Activated CD4-positive, alpha-beta T cell treated with anti-CD3 and anti-CD28 coated beads, Interleukin-2, amount 10 ng/mL, durations not matched to agents 7 days and 5 days (primary cell): ENCODE measurements around the gene CACNG4. TPM values are rescaled to one million over a fixed set of nuclear protein-coding genes. Genes with fewer than 3 reads are reported as not detected.

Experiments
- CTCF ChIA-PET: fragments of 350-600 bp; sonication (Branson Sonifier 250); formaldehyde crosslinking; loops from one replicate; lab custom pipeline; 2021; ENCODE audit warnings: antibody characterized with exemption; lab: Charles Lee
- POLR2A ChIA-PET: fragments of 350-600 bp; sonication (Branson Sonifier 250); formaldehyde crosslinking; loops from one replicate; lab custom pipeline; 2021; ENCODE audit warnings: antibody characterized with exemption; lab: Charles Lee
- DNase-seq: peaks from one replicate; pipeline ENCODE4 v3.0.0-alpha.2; 2020
- H3K27ac Mint-ChIP-seq: one replicate; pipeline ENCODE4 v1.8.0; 2021; ENCODE audit warnings: mild to moderate bottlenecking, moderate library complexity, mixed read lengths
- H3K27me3 Mint-ChIP-seq: one replicate; pipeline ENCODE4 v1.8.0; 2021; ENCODE audit warnings: mixed read lengths
- H3K36me3 Mint-ChIP-seq: one replicate; pipeline ENCODE4 v1.8.0; 2021; ENCODE audit warnings: low read depth, mixed read lengths
- H3K4me1 Mint-ChIP-seq: one replicate; pipeline ENCODE4 v1.8.0; 2021; ENCODE audit warnings: mixed read lengths
- H3K4me3 Mint-ChIP-seq: one replicate; pipeline ENCODE4 v1.8.0; 2021; ENCODE audit warnings: mild to moderate bottlenecking, moderate library complexity, mixed read lengths
- H3K9me3 Mint-ChIP-seq: one replicate; pipeline ENCODE4 v1.8.0; 2021; ENCODE audit warnings: mixed read lengths
- total RNA-seq, 2 experiments: library from RNA; stranded (reverse); gene quantifications; one replicate each; pipeline ENCODE4 v1.2.3, GENCODE V29; 2021

CACNG4 gene
- total RNA-seq, 2 experiments from 2014 or later: not detected

DNA sequence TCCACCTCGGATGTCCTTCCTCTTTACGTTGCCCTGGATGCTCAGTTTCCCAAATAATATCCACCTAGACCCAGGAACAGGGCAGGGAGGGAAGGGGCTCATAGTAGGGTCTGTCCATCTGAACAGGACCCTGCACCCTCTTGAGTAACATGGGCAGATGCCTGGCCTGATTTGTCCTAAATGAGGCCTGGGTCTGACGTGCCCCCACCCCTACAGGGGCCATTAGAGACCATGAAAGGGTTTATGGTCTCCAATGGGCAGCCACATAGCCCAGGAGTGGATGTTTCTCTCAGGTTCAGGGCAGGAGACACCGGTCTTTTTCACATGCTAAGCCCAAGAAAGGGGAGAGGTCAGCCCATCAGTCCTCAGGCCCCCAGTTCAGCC, 86.6 kb downstream of the CACNG4 start:
- CTCF ChIA-PET: interaction anchor here (1.4 kb wide), 1 partner anchor 17 kb away, joined by 3 read pairs; no protein-coding TSS in a partner anchor

DNA sequence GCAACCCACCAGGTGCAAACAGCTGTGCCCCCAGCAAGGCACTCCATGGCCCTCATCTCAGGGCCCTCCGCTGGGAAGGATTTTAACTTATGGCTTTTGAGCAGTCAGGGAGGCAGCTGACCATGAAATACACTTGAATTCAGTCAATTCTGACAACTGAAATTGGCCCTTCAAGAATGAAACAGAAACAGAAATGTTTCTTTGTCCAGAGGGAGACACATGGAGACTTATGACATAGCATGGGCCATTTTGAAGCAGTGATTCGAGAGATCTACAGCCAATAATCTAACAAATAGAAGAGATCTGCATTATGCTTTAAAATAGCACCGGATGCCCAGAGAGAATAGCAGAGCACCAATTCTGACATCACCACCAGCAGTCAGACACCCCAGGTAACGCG, 87.3 kb downstream of the CACNG4 start:
- no peaks in the 10 kb centered on the region for H3K4me1 Mint-ChIP-seq
- peaks cover 7% of the 10 kb centered on the region for H3K27me3 Mint-ChIP-seq
- H3K36me3 Mint-ChIP-seq: peaks cover 3% of the 10 kb centered on the region
- no peak overlapping the region for H3K27ac Mint-ChIP-seq
- ChIA-PET CTCF (no interaction called here), POLR2A (no interaction called here)
- H3K4me3 Mint-ChIP-seq: no peak overlapping the region
- H3K9me3 Mint-ChIP-seq: peaks cover 17% of the 10 kb centered on the region
- DNase-seq: no peak

More for the DNA sequence above, 86.6 kb downstream of the CACNG4 start:
- no peak for DNase-seq
- H3K27me3 Mint-ChIP-seq: peaks cover 7% of the 10 kb centered on the region
- H3K36me3 Mint-ChIP-seq: peaks cover 3% of the 10 kb centered on the region
- no peaks in the 10 kb centered on the region for H3K4me1 Mint-ChIP-seq
- H3K9me3 Mint-ChIP-seq: peaks cover 17% of the 10 kb centered on the region
- H3K4me3 Mint-ChIP-seq: no peak overlapping the region
- POLR2A ChIA-PET: no interaction called here
- H3K27ac Mint-ChIP-seq: no peak overlapping the region

DNA sequence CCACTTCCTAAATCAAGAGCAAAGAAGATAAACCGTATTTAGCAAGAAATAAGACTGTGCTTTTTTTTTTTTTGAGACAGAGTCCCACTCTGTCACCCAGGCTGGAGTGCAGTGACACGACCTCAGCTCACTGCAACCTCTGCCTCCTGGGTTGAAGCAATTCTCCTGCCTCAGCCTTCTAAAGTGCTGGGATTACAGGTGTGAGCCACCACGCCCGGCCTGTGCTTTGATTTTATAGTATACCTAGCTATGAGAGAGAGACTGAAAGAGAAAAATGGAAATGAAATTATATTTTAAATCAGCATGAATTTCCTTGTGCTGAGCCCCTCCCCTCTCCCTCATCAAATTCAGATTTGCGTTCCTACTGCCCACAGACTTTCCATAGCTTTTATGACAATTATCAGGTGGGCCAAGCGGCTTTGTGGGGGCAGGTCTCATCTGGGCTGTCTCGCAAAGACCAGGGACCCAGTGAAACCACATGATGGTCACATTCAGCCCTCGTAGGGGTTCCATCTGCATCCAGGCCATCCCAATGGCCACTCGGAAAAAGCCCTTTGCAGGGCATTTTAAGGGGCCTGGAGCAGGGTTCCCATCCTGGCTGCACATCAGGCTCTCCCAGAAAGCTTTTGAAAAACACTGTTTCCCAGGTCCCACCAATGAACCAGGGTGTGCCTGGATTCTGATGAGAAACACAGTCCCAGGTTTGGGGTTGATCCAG, 88.4 kb downstream of the CACNG4 start:
- ChIA-PET POLR2A (no interaction called here), CTCF (no interaction called here)
- Mint-ChIP-seq H3K27ac (no peak overlapping the region), H3K36me3 (peaks cover 3% of the 10 kb centered on the region), H3K9me3 (peaks cover 10% of the 10 kb centered on the region), H3K4me3 (no peak overlapping the region), H3K27me3 (peaks cover 7% of the 10 kb centered on the region), H3K4me1 (no peaks in the 10 kb centered on the region)
- no peak for DNase-seq

DNA sequence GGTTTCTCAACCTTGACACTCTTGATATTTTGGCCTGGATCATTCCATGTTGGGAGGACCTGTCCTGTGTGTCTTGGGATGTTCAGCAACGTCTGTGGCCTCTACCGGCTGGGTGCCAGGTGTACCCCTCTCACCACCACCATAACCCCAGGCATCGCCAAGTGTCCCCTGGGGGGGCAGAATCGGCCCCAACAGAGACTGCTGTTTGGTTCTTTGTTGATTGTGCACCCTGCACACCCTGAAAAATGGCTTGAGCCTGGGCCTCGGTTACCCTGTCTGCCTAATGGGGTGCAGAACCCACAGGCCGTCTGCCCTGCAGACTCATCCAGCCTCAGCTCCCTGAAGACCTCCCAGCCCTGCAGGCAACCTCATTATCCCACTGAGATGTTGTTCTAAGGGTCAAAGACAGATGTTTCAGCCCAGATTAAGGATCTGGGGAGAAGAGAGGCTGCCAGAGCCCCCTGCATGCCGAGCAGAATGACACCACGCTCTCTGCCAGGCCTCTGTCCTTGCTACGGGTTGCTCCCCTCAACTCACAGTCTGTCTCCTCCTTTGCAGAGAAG, 89.0 kb downstream of the CACNG4 start:
- ChIA-PET CTCF (interaction anchor here (0.6 kb wide), 1 partner anchor 131 kb away, joined by 4 read pairs; no protein-coding TSS in a partner anchor), POLR2A (no interaction called here)
- peaks cover 5% of the 10 kb centered on the region for H3K27me3 Mint-ChIP-seq
- no peak for DNase-seq
- peaks cover 3% of the 10 kb centered on the region for H3K36me3 Mint-ChIP-seq
- no peak overlapping the region for H3K27ac Mint-ChIP-seq
- H3K9me3 Mint-ChIP-seq: peaks cover 8% of the 10 kb centered on the region
- no peak overlapping the region for H3K4me3 Mint-ChIP-seq
- H3K4me1 Mint-ChIP-seq: no peaks in the 10 kb centered on the region

DNA sequence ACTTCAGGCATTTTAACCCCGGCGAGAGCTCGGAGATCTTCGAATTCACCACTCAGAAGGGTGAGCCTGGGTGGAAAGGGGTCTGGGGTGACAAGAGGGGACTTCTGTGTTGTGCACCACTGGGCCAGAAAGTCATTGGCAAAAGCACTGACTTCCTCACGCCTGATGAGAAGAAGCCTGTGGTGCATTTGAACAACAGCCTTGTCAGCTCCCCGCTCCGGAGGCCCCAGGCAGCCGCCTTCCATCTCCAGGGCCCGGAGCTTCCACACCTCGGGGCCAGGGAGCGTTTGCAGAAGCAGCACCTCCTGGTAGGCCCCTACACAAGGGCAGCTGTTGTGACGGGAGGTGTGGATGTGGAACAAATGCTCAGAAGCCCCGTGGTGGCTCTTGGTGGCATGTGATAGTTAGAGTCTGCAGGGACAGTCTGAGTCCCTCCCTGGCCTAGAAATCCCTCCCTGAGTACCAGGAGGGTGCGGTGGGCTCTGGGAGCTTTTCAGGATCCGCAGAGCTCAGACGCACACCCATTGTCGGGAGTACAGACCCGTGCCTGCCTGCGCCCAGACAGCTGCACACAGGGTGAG, 89.6 kb downstream of the CACNG4 start:
- ChIA-PET POLR2A (no interaction called here), CTCF (interaction anchor here (0.6 kb wide), 1 partner anchor 130 kb away, joined by 4 read pairs; no protein-coding TSS in a partner anchor)
- Mint-ChIP-seq H3K9me3 (peaks cover 2% of the 10 kb centered on the region), H3K4me3 (no peak overlapping the region), H3K4me1 (no peaks in the 10 kb centered on the region), H3K36me3 (no peaks in the 10 kb centered on the region), H3K27ac (no peak overlapping the region), H3K27me3 (no peaks in the 10 kb centered on the region)
- DNase-seq: no peak

DNA sequence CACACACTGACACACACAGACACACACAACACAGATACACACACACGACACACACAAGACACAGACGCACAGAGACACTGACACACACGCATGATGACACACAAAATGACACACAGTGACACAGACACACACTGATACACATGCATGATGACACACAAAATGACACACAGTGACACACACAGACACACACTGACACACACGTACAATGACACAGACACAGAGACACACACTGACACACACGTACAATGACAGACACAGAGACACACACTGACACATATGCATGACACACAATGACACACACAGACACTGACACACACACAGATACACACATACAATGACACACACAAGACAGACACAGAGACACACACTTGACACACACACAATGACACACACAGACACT, 90.1 kb downstream of the CACNG4 start:
- H3K36me3 Mint-ChIP-seq: no peaks in the 10 kb centered on the region
- POLR2A ChIA-PET: no interaction called here
- no peaks in the 10 kb centered on the region for H3K4me1 Mint-ChIP-seq
- no peak for DNase-seq
- CTCF ChIA-PET: no interaction called here
- H3K4me3 Mint-ChIP-seq: no peak overlapping the region
- H3K9me3 Mint-ChIP-seq: no peaks in the 10 kb centered on the region
- no peaks in the 10 kb centered on the region for H3K27me3 Mint-ChIP-seq
- H3K27ac Mint-ChIP-seq: no peak overlapping the region

DNA sequence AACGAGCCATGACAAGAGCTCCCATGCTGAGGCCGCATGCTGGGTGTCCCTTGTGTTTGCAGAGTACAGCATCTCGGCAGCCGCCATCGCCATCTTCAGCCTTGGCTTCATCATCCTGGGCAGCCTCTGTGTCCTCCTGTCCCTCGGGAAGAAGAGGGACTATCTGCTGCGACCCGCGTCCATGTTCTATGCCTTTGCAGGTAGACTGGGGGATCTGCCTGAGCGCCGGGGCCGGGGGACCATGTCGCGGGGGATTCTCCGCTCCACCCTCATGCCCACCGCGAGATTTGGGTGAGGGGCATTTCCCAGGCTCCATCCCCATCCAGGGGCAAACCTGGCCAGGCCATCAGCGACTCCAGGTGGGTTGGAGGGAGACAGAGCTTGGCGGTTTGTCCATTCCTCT, 90.5 kb downstream of the CACNG4 start:
- H3K4me1 Mint-ChIP-seq: no peaks in the 10 kb centered on the region
- ChIA-PET POLR2A (no interaction called here), CTCF (no interaction called here)

DNA sequence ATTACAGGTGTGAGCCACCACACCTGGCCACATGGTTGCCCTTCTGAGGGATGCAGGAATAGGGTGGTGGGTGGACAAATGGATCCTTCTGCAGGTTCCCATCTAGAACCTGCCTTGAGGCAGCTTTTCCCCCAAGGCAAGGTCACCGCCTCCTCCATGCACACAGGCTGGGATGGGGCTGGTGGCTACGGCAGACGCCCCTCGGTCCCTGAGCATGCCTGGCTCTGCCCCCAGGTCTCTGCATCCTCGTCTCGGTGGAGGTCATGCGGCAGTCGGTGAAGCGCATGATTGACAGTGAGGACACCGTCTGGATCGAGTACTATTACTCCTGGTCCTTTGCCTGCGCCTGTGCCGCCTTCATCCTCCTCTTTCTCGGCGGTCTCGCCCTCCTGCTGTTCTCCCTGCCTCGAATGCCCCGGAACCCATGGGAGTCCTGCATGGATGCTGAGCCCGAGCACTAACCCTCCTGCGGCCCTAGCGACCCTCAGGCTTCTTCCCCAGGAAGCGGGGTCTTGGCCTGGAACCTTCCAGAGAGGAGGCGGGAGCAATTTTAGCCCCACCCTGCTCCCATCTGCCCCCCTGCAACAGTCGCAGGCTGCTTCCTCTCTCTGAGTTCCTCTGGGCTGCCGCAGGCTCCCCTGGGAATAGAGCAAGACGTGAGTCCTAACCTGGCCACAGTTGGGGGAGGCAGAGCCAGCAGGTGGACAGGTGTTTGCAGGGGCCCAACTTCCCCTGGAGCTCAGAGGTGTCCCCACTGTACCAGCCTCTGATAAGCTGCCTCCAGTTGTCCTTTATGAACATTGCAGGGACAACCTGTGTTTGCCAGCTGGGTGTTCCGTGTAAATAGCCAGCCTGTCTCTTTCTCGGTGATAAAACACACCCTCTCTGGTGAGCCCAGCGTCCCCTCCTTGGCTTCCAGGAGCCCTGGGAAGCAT, 91.6 kb downstream of the CACNG4 start:
- Mint-ChIP-seq H3K27me3 (no peaks in the 10 kb centered on the region), H3K27ac (no peak overlapping the region), H3K4me1 (no peaks in the 10 kb centered on the region), H3K9me3 (no peaks in the 10 kb centered on the region), H3K4me3 (no peak overlapping the region), H3K36me3 (no peaks in the 10 kb centered on the region)
- CTCF ChIA-PET: interaction anchor here (0.6 kb wide), 1 partner anchor 82 kb away, joined by 3 read pairs; no protein-coding TSS in a partner anchor
- POLR2A ChIA-PET: no interaction called here
- DNase-seq: no peak

More for the DNA sequence above, 90.5 kb downstream of the CACNG4 start:
- no peaks in the 10 kb centered on the region for H3K9me3 Mint-ChIP-seq
- H3K27ac Mint-ChIP-seq: no peak overlapping the region
- H3K4me3 Mint-ChIP-seq: no peak overlapping the region
- DNase-seq: no peak
- no peaks in the 10 kb centered on the region for H3K36me3 Mint-ChIP-seq
- H3K27me3 Mint-ChIP-seq: no peaks in the 10 kb centered on the region

DNA sequence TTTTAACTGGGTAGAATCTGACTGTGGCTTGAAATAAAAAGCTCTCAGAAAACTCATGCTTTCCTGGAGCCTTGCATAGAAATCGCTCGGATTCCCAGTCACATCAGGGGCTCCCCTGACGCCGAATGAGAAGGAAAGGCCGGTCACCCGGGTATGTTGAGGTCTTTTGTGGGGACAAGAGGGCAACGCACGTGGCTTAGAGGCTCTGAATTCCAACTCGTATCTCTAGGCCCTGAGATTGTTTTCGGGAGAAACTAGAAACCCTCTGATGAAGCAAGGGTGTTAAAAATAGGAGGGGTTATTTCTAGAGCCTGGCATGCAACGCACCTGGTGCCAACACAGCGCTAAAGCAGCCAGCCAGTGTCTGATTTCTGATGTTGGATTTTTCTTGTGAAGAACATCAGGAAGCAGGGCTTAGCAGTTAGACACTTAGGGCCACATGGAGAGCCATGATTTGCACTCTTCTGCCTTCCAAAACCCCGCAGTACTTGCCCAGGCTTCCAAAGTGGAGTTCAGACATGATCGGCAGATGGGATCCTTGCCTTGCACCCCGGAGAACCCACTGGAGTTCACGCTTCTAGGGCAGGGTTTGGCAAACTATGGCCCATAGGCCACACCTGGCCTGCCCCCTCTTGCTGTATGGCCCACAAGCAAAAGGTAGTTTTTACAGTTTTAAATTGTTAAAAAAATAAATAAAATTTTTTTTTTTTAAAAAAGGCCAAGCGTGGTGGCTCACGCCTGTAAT, 92.4 kb downstream of the CACNG4 start:
- POLR2A ChIA-PET: no interaction called here
- no peaks in the 10 kb centered on the region for H3K36me3 Mint-ChIP-seq

DNA sequence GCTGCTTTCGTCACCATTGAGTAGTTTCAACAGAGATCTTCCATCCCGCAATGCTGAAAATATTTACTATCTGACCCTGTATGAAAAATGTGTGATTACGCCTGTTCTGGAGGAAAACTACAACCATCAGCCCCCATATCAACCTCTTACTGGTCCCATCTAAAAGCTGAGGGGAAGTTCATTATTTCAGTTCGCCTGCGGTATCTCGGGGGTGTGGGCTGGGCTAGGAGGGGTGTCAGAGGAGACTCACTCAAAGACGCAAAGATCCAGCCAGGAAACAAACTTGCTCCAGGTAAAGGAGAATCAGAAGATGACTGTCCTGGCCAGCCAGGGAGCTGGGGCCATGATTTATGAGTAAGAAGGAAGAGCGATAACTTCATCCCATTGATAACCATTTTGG, 93.5 kb downstream of the CACNG4 start:
- no peak for DNase-seq
- CTCF ChIA-PET: no interaction called here
- no peaks in the 10 kb centered on the region for H3K27me3 Mint-ChIP-seq
- no peak overlapping the region for H3K4me3 Mint-ChIP-seq
- POLR2A ChIA-PET: no interaction called here
- H3K4me1 Mint-ChIP-seq: no peaks in the 10 kb centered on the region
- no peaks in the 10 kb centered on the region for H3K9me3 Mint-ChIP-seq
- no peak overlapping the region for H3K27ac Mint-ChIP-seq
- H3K36me3 Mint-ChIP-seq: no peaks in the 10 kb centered on the region

More for the DNA sequence above, 92.4 kb downstream of the CACNG4 start:
- Mint-ChIP-seq H3K27me3 (no peaks in the 10 kb centered on the region), H3K4me1 (no peaks in the 10 kb centered on the region), H3K4me3 (no peak overlapping the region), H3K27ac (no peak overlapping the region), H3K9me3 (no peaks in the 10 kb centered on the region)
- DNase-seq: no peak
- CTCF ChIA-PET: interaction anchor here (0.6 kb wide), 1 partner anchor 81 kb away, joined by 3 read pairs; no protein-coding TSS in a partner anchor

DNA sequence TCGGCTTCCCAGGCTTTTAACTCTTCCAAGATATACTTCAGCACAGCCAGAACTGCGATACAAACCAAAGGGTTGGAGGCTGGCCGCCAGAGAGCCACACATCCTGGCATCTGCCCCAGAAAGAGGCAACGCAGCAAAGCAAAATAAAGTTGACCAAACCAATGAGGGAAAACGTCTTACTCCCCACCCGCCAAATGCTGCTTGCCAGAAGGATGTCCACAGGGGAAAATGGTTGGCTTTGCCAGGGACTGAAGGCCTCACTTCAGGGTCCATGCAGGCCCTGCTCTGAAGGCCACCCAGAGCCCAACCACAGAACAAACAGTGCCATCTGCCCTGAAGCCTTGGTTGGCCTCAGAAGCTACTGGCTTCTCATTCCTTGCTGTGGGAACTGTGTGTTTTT, 94.9 kb downstream of the CACNG4 start:
- ChIA-PET CTCF (no interaction called here), POLR2A (no interaction called here)
- DNase-seq: no peak
- no peak overlapping the region for H3K27ac Mint-ChIP-seq
- no peak overlapping the region for H3K4me3 Mint-ChIP-seq
- no peaks in the 10 kb centered on the region for H3K36me3 Mint-ChIP-seq
- H3K27me3 Mint-ChIP-seq: no peaks in the 10 kb centered on the region
- H3K9me3 Mint-ChIP-seq: no peaks in the 10 kb centered on the region
- no peaks in the 10 kb centered on the region for H3K4me1 Mint-ChIP-seq

DNA sequence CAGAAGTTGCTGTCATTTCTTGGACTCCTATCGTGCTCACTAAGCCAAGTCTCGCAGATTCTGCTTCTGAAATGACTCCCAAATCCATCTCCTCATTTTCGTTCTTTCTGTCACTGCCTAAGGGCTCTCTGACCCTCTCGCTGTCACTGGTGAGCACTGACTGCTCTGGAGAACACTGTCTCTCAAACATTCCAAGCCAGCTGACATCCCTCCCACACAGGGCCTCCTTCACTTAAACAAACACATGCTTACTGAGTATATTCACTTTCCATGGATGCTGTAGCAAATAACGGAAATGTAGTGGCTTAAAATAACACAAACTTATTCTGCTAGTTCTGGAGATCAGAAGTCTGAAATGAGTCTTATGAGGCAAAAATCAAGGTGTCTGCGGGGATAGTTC, 98.6 kb downstream of the CACNG4 start:
- no peaks in the 10 kb centered on the region for H3K27me3 Mint-ChIP-seq
- H3K9me3 Mint-ChIP-seq: no peaks in the 10 kb centered on the region
- no peak overlapping the region for H3K4me3 Mint-ChIP-seq
- no peak for DNase-seq
- no peaks in the 10 kb centered on the region for H3K36me3 Mint-ChIP-seq
- ChIA-PET CTCF (no interaction called here), POLR2A (no interaction called here)
- no peak overlapping the region for H3K27ac Mint-ChIP-seq
- no peaks in the 10 kb centered on the region for H3K4me1 Mint-ChIP-seq
